Raji (cell line): ENCODE measurements around the gene RHOV.

Experiments
- POLR2A ChIP-seq: IDR thresholded peaks from 2 replicates; pipeline ENCODE4 v1.6.1; 2011; ENCODE audit warnings: low read depth, low read length, control low read depth; ENCODE audit not compliant: insufficient read depth

RHOV gene

GRCh38 chr15:40893733-40894680 is 20.0 kb upstream of the RHOV start, which contains the start of gene VPS18:
Gene VPS18 (plus strand): TSS chr15:40894450. CDS start chr15:40894769, 319 bp downstream.
- TF ChIP-seq POLR2A, result peak; percentile 62; the same call in 1 of the 2 replicates

GRCh38 chr15:40893019-40893670 is 19.1 kb upstream of the RHOV start:
- TF ChIP-seq POLR2A, result no peak

GRCh38 chr15:40892447-40893012 is 18.5 kb upstream of the RHOV start:
- no peak for TF ChIP-seq POLR2A

- TF ChIP-seq POLR2A, result no peak
Measured at GRCh38 chr15:40891810-40892446, 17.9 kb upstream of the RHOV start.

GRCh38 chr15:40891138-40891537 is 17.1 kb upstream of the RHOV start:
- TF ChIP-seq POLR2A, result no peak

- TF ChIP-seq POLR2A, result no peak
Measured at GRCh38 chr15:40889112-40889511, 15.1 kb upstream of the RHOV start.

- no peak for TF ChIP-seq POLR2A
Measured at GRCh38 chr15:40886586-40886985, 12.6 kb upstream of the RHOV start.

- no peak for TF ChIP-seq POLR2A
Measured at GRCh38 chr15:40881351-40881750, 7.3 kb upstream of the RHOV start.

GRCh38 chr15:40879609-40880008 is 5.6 kb upstream of the RHOV start:
- no peak for TF ChIP-seq POLR2A

GRCh38 chr15:40878785-40879184 is 4.8 kb upstream of the RHOV start:
- no peak for TF ChIP-seq POLR2A

GRCh38 chr15:40877694-40878093 is 3.7 kb upstream of the RHOV start:
- TF ChIP-seq POLR2A, result no peak

GRCh38 chr15:40875991-40876730 is 2.1 kb upstream of the RHOV start:
- no peak for TF ChIP-seq POLR2A

GRCh38 chr15:40872791-40873693 is 992 bp downstream of the RHOV start:
- TF ChIP-seq POLR2A, result no peak

GRCh38 chr15:40871749-40872617 is 2.1 kb downstream of the RHOV start:
- no peak for TF ChIP-seq POLR2A
